Measurements from ENCODE around the gene PIN1.

Gene PIN1

DNA sequence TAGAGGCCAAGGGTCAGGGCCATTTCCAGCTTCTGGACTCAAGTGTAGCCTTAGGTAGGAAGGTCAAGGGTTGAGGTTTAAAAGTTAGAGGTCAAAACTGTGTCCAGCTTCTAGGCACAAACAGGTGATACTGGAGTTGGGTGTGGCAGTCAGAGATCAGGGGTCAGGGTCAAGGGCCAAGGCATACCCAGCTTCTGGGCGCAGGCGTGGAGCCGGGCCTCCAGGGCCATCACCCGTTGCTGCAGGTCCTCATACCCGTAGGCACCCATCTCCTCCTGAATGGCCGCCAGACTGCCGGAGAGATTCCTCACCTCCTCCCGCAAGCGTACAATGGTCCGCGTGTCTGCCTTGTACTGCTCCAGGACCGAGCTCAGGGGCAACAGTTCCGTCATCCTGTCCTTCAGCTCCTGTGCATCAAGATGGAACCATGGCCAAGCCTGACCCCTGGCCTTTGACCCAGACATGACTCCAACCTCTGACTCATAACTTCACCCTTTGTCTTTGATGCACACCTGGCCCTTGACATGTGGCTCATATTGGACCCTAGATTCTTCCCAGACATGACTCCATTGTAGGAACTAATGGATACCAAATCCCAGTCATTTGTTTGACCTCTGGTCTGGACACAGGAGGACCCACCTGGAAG is 22.1 kb downstream of the PIN1 start:
- no peak for DNase-seq (ENCODE audit: low spot score)

DNA sequence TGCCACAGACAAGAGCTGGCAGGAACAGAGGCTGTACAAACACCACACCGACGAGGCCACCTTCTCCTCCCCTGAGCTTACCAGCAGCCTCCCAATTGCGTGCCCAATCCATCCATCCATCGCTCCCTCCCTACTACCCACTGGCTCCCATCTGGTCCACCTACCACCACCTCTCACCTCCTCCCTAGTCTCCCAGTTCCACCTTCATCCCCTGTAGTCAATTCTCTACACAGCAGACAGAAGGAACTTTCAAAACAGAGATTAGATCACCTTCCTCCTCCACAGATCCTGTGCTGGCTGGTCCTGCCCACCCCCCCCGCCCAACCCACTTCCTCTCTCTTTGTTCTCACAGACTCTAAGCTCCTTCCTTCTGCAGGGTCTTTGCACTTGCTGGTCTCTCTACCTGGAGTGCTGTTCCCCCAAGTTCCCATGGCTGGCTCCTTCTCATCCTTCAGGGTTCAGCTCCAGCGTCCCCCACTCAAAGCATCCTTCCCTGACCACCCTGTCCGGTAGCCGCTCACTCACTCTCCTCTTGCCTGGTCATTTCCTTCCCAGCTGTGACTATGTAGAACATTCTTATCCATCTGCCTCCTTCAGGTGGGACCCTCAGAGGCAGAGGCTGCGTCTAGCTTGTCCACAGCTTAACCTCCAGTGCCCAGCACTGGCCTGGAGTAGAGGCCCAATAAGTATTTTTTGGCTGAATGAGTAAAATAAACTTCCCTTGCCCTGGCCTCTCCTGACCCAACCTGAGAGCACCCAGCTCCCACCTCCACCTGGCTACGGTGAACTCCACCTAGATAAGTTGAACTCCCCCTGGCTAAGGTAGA is 23.0 kb downstream of the PIN1 start:
- DNase-seq (ENCODE audit: low spot score), result no peak

DNA sequence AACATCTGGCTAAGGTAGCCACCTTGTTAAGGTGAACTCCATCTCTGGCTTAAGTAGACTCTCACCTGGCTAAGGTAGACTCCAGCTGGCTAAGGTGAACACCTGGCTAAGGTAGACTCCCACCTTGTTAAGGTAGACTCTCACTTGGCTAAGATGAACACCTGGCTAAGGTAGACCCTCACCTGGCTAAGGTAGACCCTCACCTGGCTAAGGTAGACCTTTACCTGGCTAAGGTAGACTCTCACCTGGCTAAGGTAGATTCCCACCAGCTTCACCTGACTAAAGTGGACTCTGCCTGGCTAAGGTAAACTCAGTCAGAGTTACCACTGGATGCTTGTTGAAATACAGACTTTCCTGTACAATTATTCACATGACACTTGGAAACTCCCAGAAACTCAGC is 23.6 kb downstream of the PIN1 start:
- no peak for DNase-seq (ENCODE audit: low spot score)

DNA sequence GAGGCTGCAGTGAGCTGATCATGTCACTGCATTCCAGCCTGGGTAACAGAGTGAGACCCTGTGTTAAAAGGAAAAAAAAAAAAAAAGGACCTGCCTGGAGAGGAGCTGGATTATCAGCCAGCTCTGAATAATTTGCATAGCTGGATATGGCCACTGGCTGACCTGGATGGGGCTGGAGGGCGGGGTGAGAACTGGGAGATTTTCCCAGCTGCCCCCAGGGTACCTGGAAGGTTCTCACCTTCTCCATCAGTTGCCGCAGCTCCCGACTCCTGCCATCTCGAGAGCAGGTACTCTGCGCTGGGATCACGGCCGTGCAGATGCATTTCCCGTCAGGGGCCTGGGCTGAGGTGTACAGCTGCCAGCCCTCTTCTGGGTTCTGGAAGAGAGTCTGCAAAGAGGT is 25.3 kb downstream of the PIN1 start:
- no peak for DNase-seq (ENCODE audit: low spot score)

DNA sequence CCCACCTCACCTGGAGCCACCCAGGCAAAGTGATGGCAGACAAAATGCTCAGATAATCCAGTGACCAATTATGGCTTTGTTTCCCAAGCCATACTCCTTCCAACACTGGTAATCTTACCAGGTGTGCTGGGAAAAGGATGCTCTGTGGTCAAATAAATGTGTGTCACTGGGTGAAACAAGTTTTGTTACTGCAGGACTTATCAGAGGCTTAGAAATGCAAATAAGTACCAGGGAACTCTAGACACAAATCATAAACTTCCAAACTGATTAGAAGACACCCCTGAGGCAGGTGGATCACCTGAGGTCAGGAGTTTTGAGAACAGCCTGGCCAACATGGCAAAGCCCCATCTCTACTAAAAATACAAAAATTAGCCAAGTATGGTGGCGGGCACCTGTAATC is 26.4 kb downstream of the PIN1 start:
- no peak for DNase-seq (ENCODE audit: low spot score)

DNA sequence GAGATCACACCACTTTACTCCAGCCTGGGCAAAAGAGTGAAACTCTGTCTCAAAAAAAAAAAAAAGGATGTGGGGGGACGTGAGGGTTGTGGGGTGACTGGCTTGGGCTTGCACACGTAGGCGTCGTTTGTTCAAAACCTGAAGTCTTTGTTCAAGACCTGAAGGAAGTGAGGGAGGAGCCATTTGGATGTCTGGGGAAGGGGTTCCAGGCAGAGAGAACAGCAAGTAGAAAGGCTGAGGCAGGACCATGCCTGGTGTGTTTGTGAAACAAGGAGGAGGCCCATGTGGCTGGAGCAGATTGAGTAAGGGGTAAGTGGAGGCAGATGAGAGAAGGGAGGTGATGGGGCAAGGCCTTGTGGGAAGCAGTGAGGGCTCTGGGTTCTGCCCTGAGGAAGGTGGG is 27.8 kb downstream of the PIN1 start:
- no peak for DNase-seq (ENCODE audit: low spot score)

DNA sequence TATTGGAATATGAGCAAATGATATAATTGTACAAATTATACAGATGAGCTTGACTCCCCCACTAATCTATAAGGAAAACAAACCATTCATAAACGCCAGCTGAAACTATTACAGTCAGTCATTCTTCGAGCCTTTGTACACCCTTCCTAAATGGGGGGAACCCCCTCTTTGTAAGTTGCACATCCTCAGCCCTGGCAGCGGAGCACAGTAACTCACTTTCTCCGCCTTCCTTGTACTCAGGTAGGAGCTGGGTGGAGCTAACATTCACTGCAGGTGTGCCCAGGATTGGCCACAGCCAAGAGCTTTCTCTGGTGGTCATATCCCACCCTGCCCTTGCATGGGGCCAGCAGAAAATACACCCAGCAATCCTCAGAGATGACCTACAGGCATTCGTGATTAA is 28.6 kb downstream of the PIN1 start:
- DNase-seq (ENCODE audit: low spot score), result no peak

DNA sequence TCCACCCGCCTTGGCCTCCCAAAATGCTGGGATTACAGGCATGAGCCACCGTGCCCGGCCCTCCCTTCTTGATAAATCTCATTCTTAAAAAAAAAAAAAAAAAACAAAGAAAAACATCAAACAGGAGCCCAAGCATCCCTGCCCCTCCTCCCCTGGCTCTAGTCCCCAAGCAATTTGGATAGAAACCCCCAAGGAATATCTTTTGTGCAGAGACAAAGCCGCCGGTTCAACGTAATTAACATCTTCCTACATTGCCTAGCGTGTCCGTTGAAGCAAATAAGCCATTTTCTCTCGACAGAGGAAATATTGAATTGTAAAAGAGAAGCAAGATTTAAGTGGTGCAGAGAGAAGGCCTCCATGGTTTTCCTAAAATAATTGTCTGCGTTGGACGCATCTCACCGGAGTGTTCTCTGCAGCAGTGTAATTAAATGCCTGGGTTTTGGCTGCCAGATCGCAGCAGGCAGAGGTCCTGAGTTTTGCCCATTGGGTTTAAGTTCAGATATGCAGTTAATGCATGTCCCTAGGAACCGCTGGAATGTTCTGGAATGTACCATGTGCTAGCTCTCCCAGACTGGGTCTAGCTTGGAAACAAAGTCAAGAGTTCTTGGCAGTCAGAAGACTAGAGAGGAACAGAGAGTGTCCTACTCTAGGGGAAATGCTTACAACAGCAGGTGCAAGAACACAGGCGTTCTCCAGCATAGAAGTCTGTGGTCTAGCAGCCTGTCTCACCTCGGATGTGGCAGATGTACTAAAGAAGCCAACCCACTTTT is 30.8 kb downstream of the PIN1 start:
- DNase-seq (ENCODE audit: low spot score), result no peak

DNA sequence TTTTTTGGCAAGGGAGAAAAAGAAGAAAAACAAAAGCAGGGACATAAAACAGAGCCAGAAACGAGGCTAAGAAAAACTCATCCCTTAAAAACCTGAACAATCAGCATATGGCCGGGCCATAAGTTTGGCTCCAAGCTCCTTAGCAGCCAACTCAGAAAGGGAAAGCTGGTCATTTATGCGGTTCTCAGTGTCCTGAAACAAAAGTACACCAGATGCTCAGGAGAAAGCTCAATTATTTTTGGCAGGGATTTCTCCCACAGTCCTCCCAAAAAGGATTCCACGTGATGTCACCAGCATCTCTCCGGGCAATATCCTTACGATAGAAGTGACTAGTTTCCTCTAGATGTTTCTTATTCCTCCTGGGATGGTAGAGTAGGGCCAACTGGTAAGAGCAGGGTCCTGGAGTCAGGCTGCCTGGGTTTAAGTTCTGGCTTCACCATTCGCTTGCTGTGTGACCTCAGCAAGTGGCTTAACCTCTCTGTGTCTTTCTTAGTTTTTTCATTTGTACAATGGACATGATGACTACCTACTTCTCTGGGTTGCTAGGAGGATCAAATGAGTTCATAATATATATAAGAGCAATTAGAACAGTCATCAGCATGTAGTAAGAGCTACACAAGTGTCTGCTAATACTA is 34.0 kb downstream of the PIN1 start:
- no peak for DNase-seq (ENCODE audit: low spot score)

DNA sequence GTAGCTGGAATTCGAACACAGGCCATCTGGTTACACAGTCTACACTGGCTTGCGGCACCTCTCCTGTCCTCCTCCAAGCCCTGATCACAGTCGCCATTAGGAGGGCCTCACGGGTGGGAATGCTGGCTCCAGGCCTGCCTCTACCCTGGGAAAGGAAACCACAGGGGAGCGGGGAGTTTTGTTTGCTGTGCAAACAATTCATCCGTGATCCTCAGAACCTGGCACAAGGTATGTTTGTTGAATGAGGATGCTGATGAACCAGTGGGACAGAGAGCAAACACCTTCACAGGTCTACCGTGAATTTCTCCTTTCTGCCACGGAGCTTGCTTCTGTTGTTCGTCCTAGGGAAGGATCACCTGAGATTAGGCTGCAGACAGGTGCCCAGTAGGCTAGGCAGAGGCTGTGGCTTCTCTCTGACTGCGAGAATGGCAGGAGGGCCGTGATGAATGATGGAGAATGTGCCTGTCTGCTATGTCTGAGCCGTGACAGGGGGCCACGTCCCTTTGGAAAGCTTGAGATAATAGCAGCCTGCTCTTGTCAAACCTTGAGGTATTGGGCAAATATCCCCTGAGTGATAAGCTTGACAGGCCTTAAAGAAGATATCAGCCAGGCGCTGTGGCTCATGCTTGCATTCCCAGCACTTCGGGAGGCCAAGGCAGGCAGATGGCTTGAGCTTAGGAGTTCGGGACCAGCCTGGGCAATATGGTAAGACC is 36.7 kb downstream of the PIN1 start:
- peak; percentile 52 for DNase-seq (ENCODE audit: low spot score)

DNA sequence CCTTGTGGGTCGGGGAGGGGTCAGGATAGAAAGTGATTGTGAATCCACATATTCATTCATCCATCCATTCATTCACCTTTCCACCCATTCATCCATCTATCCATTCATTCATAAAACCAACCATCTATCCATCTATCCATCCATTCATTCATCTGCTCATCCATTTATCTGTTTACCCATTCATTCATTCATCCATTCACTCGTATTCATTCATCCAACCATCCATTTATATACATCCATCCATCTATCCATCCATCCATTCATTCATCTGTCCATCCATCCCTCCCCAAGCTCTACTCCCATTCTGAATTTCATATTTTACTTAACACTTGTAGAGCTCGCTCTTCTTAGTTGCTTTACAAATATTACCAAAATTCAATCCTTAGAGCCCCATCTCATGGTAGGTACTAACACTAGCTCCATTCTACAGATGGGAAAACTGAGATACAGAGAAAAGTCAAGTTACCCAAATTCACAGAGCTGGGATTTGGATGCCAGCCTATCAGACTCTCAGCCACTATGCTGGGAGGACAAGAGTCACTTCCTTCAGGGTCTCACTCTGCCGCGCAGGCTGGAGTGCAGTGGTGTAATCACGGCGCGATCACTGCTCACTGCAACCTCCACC is 37.6 kb downstream of the PIN1 start:
- no peak for DNase-seq (ENCODE audit: low spot score)

DNA sequence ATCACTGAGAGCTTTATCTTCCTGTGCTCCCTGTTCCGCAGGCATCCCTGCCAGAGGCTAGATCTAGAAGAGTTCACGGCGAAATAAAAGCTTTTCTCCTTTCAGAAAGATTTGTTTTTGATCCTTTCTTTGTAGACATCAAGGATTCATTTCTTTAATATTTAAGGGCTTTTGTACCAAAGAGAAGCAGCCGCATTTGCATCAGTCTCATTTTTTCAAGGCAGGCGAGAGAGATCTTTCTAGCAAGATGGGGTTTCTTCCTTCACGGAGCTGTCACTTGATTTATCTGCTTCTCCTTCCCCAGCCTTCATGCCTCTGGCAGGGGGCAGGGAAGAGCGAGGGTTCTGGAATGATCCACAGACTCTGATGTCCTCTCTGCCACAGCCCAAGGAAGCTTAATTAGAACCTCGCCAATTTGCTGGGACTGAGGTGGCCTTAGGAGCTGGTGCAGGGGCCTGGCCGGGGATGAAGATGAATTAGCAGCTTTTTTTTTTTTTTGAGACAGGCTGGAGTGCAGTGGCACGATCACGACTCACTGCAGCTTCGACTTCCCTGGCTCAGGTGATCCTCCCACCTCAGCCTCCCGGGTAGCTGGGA is 40.0 kb downstream of the PIN1 start:
- no peak for DNase-seq (ENCODE audit: low spot score)

DNA sequence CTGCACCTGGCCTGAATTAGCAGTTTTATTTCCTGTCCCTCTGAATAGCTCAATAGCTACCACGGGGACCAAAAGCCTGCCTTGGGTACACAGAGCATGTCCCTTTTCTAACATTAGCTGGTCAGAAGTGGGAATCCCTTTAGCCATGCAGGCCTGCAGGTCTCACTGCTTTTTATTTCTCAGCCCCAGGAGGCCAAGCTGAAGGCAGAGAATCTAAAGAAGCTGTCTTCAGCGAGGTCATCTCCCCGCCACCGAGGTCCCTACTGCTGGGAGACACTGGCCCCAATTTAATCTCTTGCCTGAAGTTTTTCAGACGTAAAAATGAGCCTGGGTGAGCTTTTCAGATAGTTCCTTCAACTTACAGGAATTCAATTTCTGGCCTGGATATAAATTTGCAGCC is 40.7 kb downstream of the PIN1 start:
- no peak for DNase-seq (ENCODE audit: low spot score)

DNA sequence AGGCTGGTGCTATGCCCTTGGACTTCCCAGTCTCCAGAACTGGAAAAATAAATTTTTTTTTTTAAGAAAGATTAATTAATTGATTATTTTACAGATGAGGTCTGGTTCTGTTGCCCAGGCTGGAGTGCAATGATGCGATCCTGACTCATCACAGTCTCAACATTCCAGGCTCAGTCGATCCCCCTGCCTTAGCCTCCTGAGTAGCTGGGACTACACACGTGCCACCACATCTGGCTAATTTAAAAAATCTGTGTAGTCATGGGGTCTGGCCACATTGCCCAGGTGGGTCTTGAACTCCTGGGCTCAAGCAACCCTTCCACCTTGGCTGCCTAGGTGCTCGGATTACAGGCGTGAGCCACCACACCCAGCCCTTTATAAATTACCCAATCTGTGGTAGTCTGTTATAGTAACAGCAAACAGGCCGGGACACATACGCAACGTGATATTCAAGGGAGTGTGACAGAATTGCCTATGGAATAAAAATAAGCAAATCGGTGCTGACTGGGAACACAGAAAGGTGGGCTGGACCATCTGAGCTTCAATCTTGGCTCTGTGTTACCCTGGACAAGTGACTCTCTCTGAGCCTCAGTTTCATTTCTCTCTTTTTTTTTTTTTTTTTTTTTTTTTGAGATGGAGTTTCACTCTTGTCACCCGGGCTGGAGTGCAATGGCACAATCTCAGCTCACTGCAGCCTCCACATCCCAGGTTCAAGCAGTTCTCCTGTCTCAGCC is 42.8 kb downstream of the PIN1 start:
- DNase-seq (ENCODE audit: low spot score), result no peak

DNA sequence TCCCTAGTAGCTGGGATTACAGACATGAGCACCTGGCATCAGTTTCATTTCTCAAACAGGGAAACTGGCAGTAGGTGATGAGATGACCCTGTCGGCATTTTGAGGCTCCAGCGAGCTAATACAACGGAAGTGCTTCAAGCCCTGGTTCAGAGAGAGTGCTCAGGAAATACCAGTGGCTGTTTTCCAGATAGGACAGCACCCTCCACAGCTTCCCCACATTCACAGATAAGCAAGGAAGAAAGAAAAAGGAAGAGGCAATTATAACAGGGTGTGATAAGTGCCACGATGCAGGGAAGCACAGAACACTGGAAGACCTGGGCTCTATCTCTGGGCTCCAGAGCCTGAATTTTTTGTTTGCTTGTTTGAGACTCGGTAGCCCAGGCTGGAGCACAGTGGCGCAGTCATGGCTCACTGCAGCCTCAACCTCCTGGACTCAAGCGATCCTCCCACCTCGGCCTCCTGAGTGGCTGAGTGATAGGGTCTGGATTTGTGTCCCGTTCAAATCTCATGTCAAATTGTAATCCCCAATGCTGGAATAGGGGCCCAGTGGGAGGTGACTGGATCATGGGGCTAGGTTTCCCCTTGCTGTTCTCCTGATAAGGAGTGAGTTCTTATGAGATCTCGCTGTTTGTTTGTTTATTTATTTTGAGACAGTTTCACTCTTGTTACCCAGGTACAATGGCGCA is 43.5 kb downstream of the PIN1 start:
- DNase-seq (ENCODE audit: low spot score), result no peak

DNA sequence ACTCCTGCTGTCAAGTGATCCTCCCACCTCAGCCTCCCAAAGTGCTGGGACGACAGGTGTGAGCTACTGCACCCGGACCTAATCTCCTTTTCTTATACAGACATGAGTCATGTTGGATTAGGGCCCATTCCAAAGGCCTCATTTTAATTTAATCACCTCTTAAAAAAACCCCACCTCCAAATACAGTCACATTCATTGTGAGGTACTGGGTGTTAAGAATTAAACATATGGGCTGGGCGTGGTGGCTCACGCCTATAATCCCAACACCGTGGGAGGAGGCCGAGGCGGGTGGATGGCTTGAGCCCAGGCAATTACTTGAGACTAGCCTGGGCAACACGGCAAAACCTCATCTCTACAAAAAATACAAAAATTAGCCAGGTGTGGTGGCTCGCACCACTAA is 46.6 kb downstream of the PIN1 start:
- no peak for DNase-seq (ENCODE audit: low spot score)

DNA sequence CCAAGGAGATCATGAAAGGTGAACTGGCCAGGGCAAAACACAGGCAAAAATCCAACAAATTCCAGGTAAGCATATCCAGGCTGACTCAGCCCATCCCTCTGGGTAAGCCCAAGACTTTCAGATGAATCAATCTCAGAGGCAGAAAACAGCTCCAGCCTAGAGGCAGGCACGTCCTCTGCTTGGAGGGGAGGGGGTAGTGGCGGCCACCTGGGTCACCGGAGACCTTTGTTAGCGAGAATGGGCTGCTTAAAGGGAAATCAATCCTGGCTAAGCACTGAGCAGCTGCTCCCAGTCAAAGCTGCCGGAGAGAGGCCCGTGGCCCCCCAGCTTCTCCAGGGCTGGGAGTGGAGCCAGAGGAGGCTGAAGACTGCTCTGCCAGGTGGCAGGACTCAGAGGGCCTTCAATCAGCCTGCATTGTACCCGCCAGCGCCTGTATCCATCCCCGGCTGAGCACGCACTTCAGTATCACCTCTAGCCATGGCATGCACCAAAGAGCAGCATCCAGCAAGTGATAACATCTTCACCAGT is 48.2 kb downstream of the PIN1 start:
- no peak for DNase-seq (ENCODE audit: low spot score)

DNA sequence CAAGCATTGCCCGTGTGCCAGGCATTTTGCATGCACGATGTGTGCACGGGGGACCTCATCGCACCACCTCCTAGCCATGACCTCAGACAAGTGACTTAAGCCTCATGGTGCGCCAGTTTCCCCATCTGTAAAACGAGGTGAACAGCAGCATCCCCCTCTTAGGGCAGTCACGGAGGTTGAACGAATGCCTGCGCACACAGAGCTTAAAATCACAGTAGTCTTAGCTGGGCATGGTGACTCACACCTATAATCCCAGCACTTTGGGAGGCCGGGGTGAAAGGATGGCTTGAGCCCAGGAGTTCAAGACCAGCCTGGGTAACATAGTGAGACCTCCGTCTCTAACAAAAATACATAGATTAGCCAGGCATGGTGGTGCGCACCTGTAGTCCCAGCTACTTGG is 48.6 kb downstream of the PIN1 start:
- no peak for DNase-seq (ENCODE audit: low spot score)

DNA sequence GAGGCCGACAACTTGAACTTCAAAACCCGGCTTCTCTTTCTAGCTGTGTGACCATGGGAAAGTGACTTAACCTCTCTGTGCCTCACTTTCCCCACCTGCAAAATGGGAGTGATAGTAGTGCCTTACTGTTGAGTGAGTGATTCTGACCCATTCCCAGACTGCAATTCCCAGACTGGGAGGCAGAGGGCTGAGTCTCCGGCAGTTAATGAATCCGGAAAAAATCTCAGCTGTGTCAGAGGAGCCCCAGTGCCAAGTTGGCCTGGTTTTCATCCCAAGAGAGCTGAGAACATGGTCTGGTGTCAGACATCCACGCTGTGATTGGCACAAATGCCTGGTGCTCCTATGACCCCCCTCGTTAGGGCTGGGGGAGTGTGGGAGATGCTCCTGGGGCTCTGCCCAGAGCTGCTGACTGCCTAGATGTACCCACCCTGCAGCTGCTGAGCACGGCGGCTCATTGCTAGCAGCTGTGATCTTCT is 50.0 kb downstream of the PIN1 start:
- no peak for DNase-seq (ENCODE audit: low spot score)
